HepG2 (cell line): Measurements from ENCODE around the gene PCA3. TPM values are rescaled to one million over a fixed set of nuclear protein-coding genes. Genes with fewer than 3 reads are reported as not detected.

Experiments
- ATAC-seq: fragments of 200-7000 bp; cut with Tn5 transposase; 3 replicates; pipeline ENCODE4 v1.9.1; 2020; ENCODE audit warnings: mild to moderate bottlenecking, moderate library complexity
- BruUV-seq: library from RNA; stranded (reverse); fragments of 400-500 nt; replicated peaks from 2 replicates; lab custom pipeline; 2021; lab: Mats Ljungman, UMichigan
- CTCF ChIA-PET: fragments of 300-600 bp; formaldehyde crosslinking; extraction: SDS; loops from one replicate; lab custom pipeline; 2021; ENCODE audit warnings: low total read pairs, inconsistent platforms, low intra/inter-chr PET ratio; lab: Yijun Ruan, JAX
- POLR2A ChIA-PET: fragments of 350-600 bp; sonication (Branson Sonifier 250); formaldehyde crosslinking; loops from one replicate; lab custom pipeline; 2020; ENCODE audit warnings: antibody characterized with exemption, inconsistent platforms; lab: Yijun Ruan, JAX
- DNase-seq: peaks from one replicate; pipeline ENCODE4 v3.0.0-alpha.2; 2015; ENCODE audit warnings: low spot score
- FAIRE-seq: peaks from 3 replicates; lab custom pipeline; 2011; peaks lifted over from hg19 to GRCh38; lab: Jason Lieb, UNC
- H2AFZ ChIP-seq: one replicate; pipeline ENCODE4 v1.6.1; 2011; ENCODE audit warnings: low read length, inconsistent platforms
- H3K27ac ChIP-seq: fragments of 300-600 bp; 3 replicates; pipeline ENCODE4 v1.8.0; 2011; ENCODE audit warnings: mixed run types, mild to moderate bottlenecking, mixed read lengths, low read length, inconsistent platforms; ENCODE audit not compliant: insufficient read depth; ENCODE audit errors: extremely low read length
- H3K27me3 ChIP-seq, 2 experiments: fragments of 200-600 bp in 1 of 2; 2 replicates in 1 of 2; 3 replicates in 1 of 2; pipeline versions ENCODE4 v1.6.0 to v1.8.0; 2011; ENCODE audit warnings: low read length in 2 of 2, mild to moderate bottlenecking in 2 of 2, moderate library complexity in 2 of 2, inconsistent platforms in 1 of 2; ENCODE audit not compliant: insufficient read depth in 2 of 2, control insufficient read depth in 1 of 2
- H3K36me3 ChIP-seq, 2 experiments: fragments of 200-600 bp in 1 of 2; replicated peaks in 1 of 2; 2 replicates in 1 of 2; 3 replicates in 1 of 2; pipeline versions ENCODE4 v1.5.1 to v1.8.0; 2011; ENCODE audit warnings: low read length in 2 of 2, inconsistent platforms in 1 of 2; ENCODE audit not compliant: insufficient read depth in 2 of 2, control insufficient read depth in 1 of 2
- H3K4me1 ChIP-seq: 2 replicates; pipeline ENCODE4 v1.5.1; 2012; ENCODE audit warnings: low read length, inconsistent platforms; ENCODE audit not compliant: insufficient read depth
- H3K4me2 ChIP-seq: 2 replicates; pipeline ENCODE4 v1.6.0; 2011; ENCODE audit warnings: low read depth, low read length, inconsistent platforms
- H3K4me3 ChIP-seq, 3 experiments: fragments of 200-600 bp in 1 of 3; sonication (generic), shearing (Covaris generic) in 1 of 3; replicated peaks in 1 of 3; 2 replicates each; pipeline ENCODE4 v1.5.1; 2011 to 2016; ENCODE audit warnings: low read length in 3 of 3, inconsistent platforms in 2 of 3, low read depth in 2 of 3, mild to moderate bottlenecking in 2 of 3, control low read depth in 1 of 3, mixed read lengths in 1 of 3; ENCODE audit not compliant: insufficient read depth in 1 of 3
- H3K79me2 ChIP-seq: one replicate; pipeline ENCODE4 v1.6.1; 2011; ENCODE audit warnings: low read length, inconsistent platforms; ENCODE audit not compliant: insufficient read depth
- H3K9ac ChIP-seq: 2 replicates; pipeline ENCODE4 v1.6.0; 2011; ENCODE audit warnings: mild to moderate bottlenecking, low read depth, low read length, inconsistent platforms; ENCODE audit not compliant: insufficient read depth
- H3K9me3 ChIP-seq: 2 replicates; pipeline ENCODE4 v1.5.1; 2012; ENCODE audit warnings: mild to moderate bottlenecking, low read length
- H4K20me1 ChIP-seq: 2 replicates; pipeline ENCODE4 v1.6.0; 2011; ENCODE audit warnings: inconsistent platforms, mild to moderate bottlenecking, low read length, moderate library complexity; ENCODE audit not compliant: insufficient read depth
- CBX2 ChIP-seq, 2 experiments: fragments of 200-600 bp in 1 of 2; sonication (generic); formaldehyde crosslinking in 1 of 2; IDR thresholded peaks; 2 replicates each; pipeline versions ENCODE4 v1.7.0 to v1.8.1; 2018 to 2022; ENCODE audit warnings: low read depth in 2 of 2, low read length in 1 of 2, mild to moderate bottlenecking in 1 of 2, missing genetic modification reagents in 1 of 2
- CENPT ChIP-seq: sonication (generic); formaldehyde crosslinking; IDR thresholded peaks from 2 replicates; pipeline ENCODE4 v1.8.0; 2022; ENCODE audit warnings: low read depth, mild to moderate bottlenecking, moderate library complexity, missing genetic modification reagents
- KAT7 ChIP-seq: IDR thresholded peaks from 2 replicates; pipeline ENCODE4 v1.6.1; 2018; ENCODE audit warnings: borderline replicate concordance, missing compliant biosample characterization
- MAFF ChIP-seq: IDR thresholded peaks from 2 replicates; pipeline ENCODE4 v1.6.1; 2011; ENCODE audit warnings: low read depth, low read length, improper control_type of control experiment
- MAFG ChIP-seq: sonication (generic); formaldehyde crosslinking; IDR thresholded peaks from 2 replicates; pipeline ENCODE4 v1.5.1; 2020; ENCODE audit warnings: mild to moderate bottlenecking, missing genetic modification reagents
- PHF8 ChIP-seq: sonication (generic); formaldehyde crosslinking; IDR thresholded peaks from 2 replicates; pipeline ENCODE4 v1.5.0; 2020; ENCODE audit warnings: missing genetic modification reagents
- POGZ ChIP-seq: sonication (generic); formaldehyde crosslinking; IDR thresholded peaks from 2 replicates; pipeline ENCODE4 v1.4.0; 2020; ENCODE audit warnings: mild to moderate bottlenecking, missing genetic modification reagents
- ZC3H4 ChIP-seq: sonication (generic); formaldehyde crosslinking; IDR thresholded peaks from 2 replicates; pipeline ENCODE4 v1.4.0; 2020; ENCODE audit warnings: missing genetic modification reagents, borderline replicate concordance
- ZNF121 ChIP-seq: sonication (generic); formaldehyde crosslinking; IDR thresholded peaks from 2 replicates; pipeline ENCODE4 v1.5.0; 2020; ENCODE audit warnings: mild to moderate bottlenecking, missing genetic modification reagents
- ZNF235 ChIP-seq: sonication (generic); formaldehyde crosslinking; IDR thresholded peaks from 2 replicates; pipeline ENCODE4 v1.8.1; 2023; ENCODE audit warnings: mild to moderate bottlenecking, missing genetic modification reagents, borderline replicate concordance
- ZNF24 ChIP-seq: fragments of 450-650 bp; IDR thresholded peaks from 2 replicates; pipeline ENCODE4 v1.6.1; 2017; ENCODE audit warnings: antibody characterized with exemption, mild to moderate bottlenecking
- ZNF883 ChIP-seq: sonication (generic); formaldehyde crosslinking; IDR thresholded peaks from 2 replicates; pipeline ENCODE4 v1.5.1; 2020; ENCODE audit warnings: mild to moderate bottlenecking, missing genetic modification reagents; ENCODE audit errors: not compliant biosample characterization
- ZZZ3 ChIP-seq: sonication (generic); formaldehyde crosslinking; IDR thresholded peaks from 2 replicates; pipeline ENCODE4 v1.4.0; 2020; ENCODE audit warnings: missing genetic modification reagents, mild to moderate bottlenecking, borderline replicate concordance
- WGBS: methylation state at CpG from one replicate; pipeline ENCODE4 v1.1.6; 2017; ENCODE audit warnings: low lambda C conversion rate; 5-methylcytosine and 5-hydroxymethylcytosine counted together
- in situ Hi-C: cut with HindIII; loops from 2 replicates; pipeline ENCODE4 v1.10.0; 2017; ENCODE audit warnings: low pct_unique_long_range_greater_than_20kb; ENCODE audit not compliant: extremely low pct_ligation_motif_present
- intact Hi-C: fragments of 100-400 bp; cut with micrococcal nuclease; formaldehyde crosslinking; loops from one replicate; pipeline ENCODE4 v1.10.0; 2022; ENCODE audit not compliant: unreplicated experiment
- polyA plus RNA-seq, 8 experiments: library from polyadenylated mRNA; depleted of rRNA in 3 of 8; stranded (reverse) in 7 of 8; unstranded in 1 of 8; fragments of >200 nt; fragmentation: Illumina TruSeq in 4 of 8; extraction: Trizol in 4 of 8; gene quantifications; 2 replicates each; pipeline versions ENCODE4 v1.2.1 to v1.2.3, GENCODE V29; 2011 to 2016; ENCODE audit warnings: low read depth in 4 of 8, missing spikeins in 1 of 8, mixed read lengths in 1 of 8; ENCODE audit not compliant: insufficient read depth in 1 of 8
- total RNA-seq, 5 experiments: library from RNA; depleted of rRNA; stranded (reverse); fragments of >200 nt; fragmentation: Illumina TruSeq; extraction: Trizol; gene quantifications; 2 replicates each; pipeline ENCODE4 v1.2.3, GENCODE V29; 2016; ENCODE audit warnings: low read depth in 1 of 5
- TF ChIP-seq, protein P1 (sequence below): sonication (generic); formaldehyde crosslinking; IDR thresholded peaks from 2 replicates; pipeline ENCODE4 v1.8.1; 2022; ENCODE audit warnings: low read depth, mild to moderate bottlenecking, missing genetic modification reagents

PCA3 gene
- total and polyA plus RNA-seq, 2 of the 13 experiments (the other 11 are each of a cell fraction or from before 2014, with no cell fraction given), result not detected

DNA sequence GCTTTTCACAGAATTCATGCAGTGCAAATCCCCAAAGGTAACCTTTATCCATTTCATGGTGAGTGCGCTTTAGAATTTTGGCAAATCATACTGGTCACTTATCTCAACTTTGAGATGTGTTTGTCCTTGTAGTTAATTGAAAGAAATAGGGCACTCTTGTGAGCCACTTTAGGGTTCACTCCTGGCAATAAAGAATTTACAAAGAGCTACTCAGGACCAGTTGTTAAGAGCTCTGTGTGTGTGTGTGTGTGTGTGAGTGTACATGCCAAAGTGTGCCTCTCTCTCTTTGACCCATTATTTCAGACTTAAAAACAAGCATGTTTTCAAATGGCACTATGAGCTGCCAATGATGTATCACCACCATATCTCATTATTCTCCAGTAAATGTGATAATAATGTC lies 21.3 kb downstream of the PCA3 start:
- Histone ChIP-seq H3K79me2 (no peaks in the 10 kb centered on the region), H3K9me3 (no peaks in the 10 kb centered on the region), H3K36me3 (no peaks in the 10 kb centered on the region), H3K27me3 (peaks cover 1 to 3% of the 10 kb centered on the region in 2 experiments; a peak in 2 of 5 replicates), H3K4me3 (no peak overlapping the region), H3K27ac (no peak overlapping the region), H3K4me2 (no peak overlapping the region), H2AFZ (no peak overlapping the region), H3K4me1 (no peaks in the 10 kb centered on the region), H4K20me1 (no peaks in the 10 kb centered on the region), H3K9ac (no peak overlapping the region)
- ChIA-PET CTCF (no interaction called here), POLR2A (no interaction called here)
- DNase-seq (no peak), ATAC-seq (no peak), FAIRE-seq (no peak)
- intact Hi-C loops (no loop called here), in situ Hi-C loops (no loop called here)
- BruUV-seq, result no TSS peak
- WGBS, result 4% methylated on average over 1 of the region's 1 CpG
- TF ChIP-seq PHF8 (CRISPR knock-in tag), result no peak
- TF ChIP-seq ZNF24, result no peak
- no peak for TF ChIP-seq POGZ
- no peak for TF ChIP-seq ZNF121 (CRISPR knock-in tag)
- TF ChIP-seq ZC3H4, result no peak
- no peak for TF ChIP-seq CENPT (CRISPR knock-in tag)
- TF ChIP-seq CBX2 (IDR thresholded peaks at IDR 0.05; ENCODE audit: low read depth, low read length), result no peak
- no peak for TF ChIP-seq CBX2 (CRISPR knock-in tag; IDR thresholded peaks at IDR 0.05; ENCODE audit: low read depth)
- no peak for TF ChIP-seq MAFG
- TF ChIP-seq ZNF883 (CRISPR knock-in tag), result no peak
- no peak for TF ChIP-seq KAT7 (CRISPR knock-in tag)
- TF ChIP-seq, protein P1, sequence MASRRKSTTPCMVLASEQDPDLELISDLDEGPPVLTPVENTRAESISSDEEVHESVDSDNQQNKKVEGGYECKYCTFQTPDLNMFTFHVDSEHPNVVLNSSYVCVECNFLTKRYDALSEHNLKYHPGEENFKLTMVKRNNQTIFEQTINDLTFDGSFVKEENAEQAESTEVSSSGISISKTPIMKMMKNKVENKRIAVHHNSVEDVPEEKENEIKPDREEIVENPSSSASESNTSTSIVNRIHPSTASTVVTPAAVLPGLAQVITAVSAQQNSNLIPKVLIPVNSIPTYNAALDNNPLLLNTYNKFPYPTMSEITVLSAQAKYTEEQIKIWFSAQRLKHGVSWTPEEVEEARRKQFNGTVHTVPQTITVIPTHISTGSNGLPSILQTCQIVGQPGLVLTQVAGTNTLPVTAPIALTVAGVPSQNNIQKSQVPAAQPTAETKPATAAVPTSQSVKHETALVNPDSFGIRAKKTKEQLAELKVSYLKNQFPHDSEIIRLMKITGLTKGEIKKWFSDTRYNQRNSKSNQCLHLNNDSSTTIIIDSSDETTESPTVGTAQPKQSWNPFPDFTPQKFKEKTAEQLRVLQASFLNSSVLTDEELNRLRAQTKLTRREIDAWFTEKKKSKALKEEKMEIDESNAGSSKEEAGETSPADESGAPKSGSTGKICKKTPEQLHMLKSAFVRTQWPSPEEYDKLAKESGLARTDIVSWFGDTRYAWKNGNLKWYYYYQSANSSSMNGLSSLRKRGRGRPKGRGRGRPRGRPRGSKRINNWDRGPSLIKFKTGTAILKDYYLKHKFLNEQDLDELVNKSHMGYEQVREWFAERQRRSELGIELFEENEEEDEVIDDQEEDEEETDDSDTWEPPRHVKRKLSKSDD (CRISPR knock-in tag), result no peak
- no peak for TF ChIP-seq ZNF235
- no peak for TF ChIP-seq MAFF
- no peak for TF ChIP-seq ZZZ3
